CD14-positive monocyte (primary cell): ENCODE measurements around the gene IQGAP2. TPM values are rescaled to one million over a fixed set of nuclear protein-coding genes. Genes with fewer than 3 reads are reported as not detected.

ENCODE experiments used
- DNase-seq, 3 donors: peaks; one replicate each; pipeline ENCODE4 v3.0.0-alpha.2; 2011 to 2022
- H2AFZ ChIP-seq: 2 replicates; pipeline ENCODE4 v1.6.0; 2012; ENCODE audit warnings: mild to moderate bottlenecking, low read depth, low read length, inconsistent platforms; ENCODE audit not compliant: insufficient read depth, poor library complexity, severe bottlenecking
- H3K27ac ChIP-seq, 2 donors: 1 replicate in 1 of 2; 2 replicates in 1 of 2; pipeline ENCODE4 v1.5.1; 2012 to 2013; ENCODE audit warnings: low read length in 2 of 2, control low read depth in 1 of 2, inconsistent platforms in 1 of 2, low read depth in 1 of 2, mild to moderate bottlenecking in 1 of 2
- H3K27me3 ChIP-seq, 2 donors: one replicate each; pipeline versions ENCODE4 v1.6.0 to v1.6.1; 2011 to 2013; ENCODE audit warnings: low read length in 2 of 2; ENCODE audit not compliant: control insufficient read depth in 2 of 2, insufficient read depth in 2 of 2
- H3K36me3 ChIP-seq, 2 donors: replicated peaks in 1 of 2; 1 replicate in 1 of 2; 2 replicates in 1 of 2; pipeline versions ENCODE4 v1.5.1 to v1.6.1; 2012 to 2013; ENCODE audit warnings: low read length in 2 of 2, control low read depth in 1 of 2, inconsistent platforms in 1 of 2, mild to moderate bottlenecking in 1 of 2; ENCODE audit not compliant: insufficient read depth in 2 of 2, control insufficient read depth in 1 of 2
- H3K4me1 ChIP-seq, 2 donors: 1 replicate in 1 of 2; 2 replicates in 1 of 2; pipeline versions ENCODE4 v1.5.1 to v1.6.1; 2012 to 2013; ENCODE audit warnings: low read length in 2 of 2, control low read depth in 1 of 2, inconsistent platforms in 1 of 2, mild to moderate bottlenecking in 1 of 2, moderate library complexity in 1 of 2; ENCODE audit not compliant: insufficient read depth in 2 of 2, control insufficient read depth in 1 of 2
- H3K4me2 ChIP-seq: replicated peaks from 2 replicates; pipeline ENCODE3; 2012; ENCODE audit warnings: low read length, moderate library complexity, mild to moderate bottlenecking; ENCODE audit not compliant: poor library complexity, severe bottlenecking; ENCODE audit errors: extremely low read depth
- H3K4me3 ChIP-seq, 3 experiments: fragments of 200-600 bp in 1 of 3; sonication (generic) in 1 of 3; replicated peaks in 1 of 3; 1 replicate in 2 of 3; 2 replicates in 1 of 3; pipeline ENCODE4 v1.5.1; 2011 to 2013; ENCODE audit warnings: low read length in 3 of 3, mild to moderate bottlenecking in 3 of 3, control low read depth in 2 of 3, low read depth in 2 of 3, inconsistent platforms in 1 of 3, moderate library complexity in 1 of 3
- H3K79me2 ChIP-seq: 2 replicates; pipeline ENCODE4 v1.6.0; 2012; ENCODE audit warnings: mild to moderate bottlenecking, control low read depth, inconsistent platforms, low read length, moderate library complexity; ENCODE audit not compliant: insufficient read depth
- H3K9ac ChIP-seq: 2 replicates; pipeline ENCODE4 v1.6.0; 2017; ENCODE audit warnings: low read length, mild to moderate bottlenecking; ENCODE audit not compliant: insufficient read depth, poor library complexity, severe bottlenecking
- H3K9me3 ChIP-seq, 2 donors: replicated peaks in 1 of 2; 1 replicate in 1 of 2; 2 replicates in 1 of 2; pipeline versions ENCODE4 v1.5.1 to v1.6.1; 2012 to 2013; ENCODE audit warnings: low read length in 2 of 2, control low read depth in 1 of 2; ENCODE audit not compliant: control insufficient read depth in 1 of 2, insufficient read depth in 1 of 2
- H4K20me1 ChIP-seq: 2 replicates; pipeline ENCODE4 v1.6.0; 2012; ENCODE audit warnings: mild to moderate bottlenecking, low read length, control low read depth, moderate library complexity; ENCODE audit not compliant: insufficient read depth
- H3K27ac Mint-ChIP-seq, 7 donors: one replicate each; pipeline ENCODE4 v1.8.0; 2020; ENCODE audit warnings: mild to moderate bottlenecking in 7 of 7, mixed read lengths in 7 of 7, moderate library complexity in 6 of 7, inconsistent platforms in 2 of 7
- H3K27me3 Mint-ChIP-seq, 3 donors: one replicate each; pipeline ENCODE4 v1.8.0; 2021 to 2022; ENCODE audit warnings: low read depth in 3 of 3, mild to moderate bottlenecking in 3 of 3, mixed read lengths in 3 of 3, moderate library complexity in 3 of 3, inconsistent platforms in 1 of 3
- H3K36me3 Mint-ChIP-seq, 2 donors: one replicate each; pipeline ENCODE4 v1.8.0; 2020; ENCODE audit warnings: mixed read lengths in 2 of 2, inconsistent platforms in 1 of 2, mild to moderate bottlenecking in 1 of 2
- H3K4me1 Mint-ChIP-seq: one replicate; pipeline ENCODE4 v1.8.0; 2020; ENCODE audit warnings: mild to moderate bottlenecking, mixed read lengths
- H3K4me3 Mint-ChIP-seq, 2 donors: one replicate each; pipeline ENCODE4 v1.8.0; 2020; ENCODE audit warnings: mild to moderate bottlenecking in 2 of 2, mixed read lengths in 2 of 2, moderate library complexity in 1 of 2
- H3K9me3 Mint-ChIP-seq, 7 donors: one replicate each; pipeline ENCODE4 v1.8.0; 2020 to 2022; ENCODE audit warnings: mixed read lengths in 7 of 7, mild to moderate bottlenecking in 6 of 7, moderate library complexity in 6 of 7, inconsistent platforms in 2 of 7
- WGBS: methylation state at CpG from one replicate; pipeline ENCODE4 v1.1.5; 2013; ENCODE audit warnings: missing lambda C conversion rate; ENCODE audit not compliant: insufficient coverage; 5-methylcytosine and 5-hydroxymethylcytosine counted together
- intact Hi-C, 2 donors: fragments of 100-400 bp; cut with micrococcal nuclease; formaldehyde crosslinking; loops; one replicate each; pipeline versions ENCODE4 v1.15.0 to v1.15.1; 2023
- polyA plus RNA-seq, 3 donors: library from polyadenylated mRNA; depleted of rRNA in 1 of 3; unstranded in 2 of 3; stranded (reverse) in 1 of 3; fragments of 300-500 nt in 2 of 3; fragments of >200 nt in 1 of 3; fragmentation: Illumina TruSeq in 2 of 3; gene quantifications; 1 replicate in 2 of 3; 2 replicates in 1 of 3; pipeline ENCODE4 v1.2.3, GENCODE V29; 2012 to 2021
- TF ChIP-seq, protein P1 (sequence below): fragments of 200-600 bp; IDR thresholded peaks from one replicate; pipeline ENCODE4 v1.8.0; 2022; ENCODE audit warnings: antibody characterized with exemption, mild to moderate bottlenecking

Gene IQGAP2
- polyA plus RNA-seq, 3 donors: 21.4 to 50.9 (median 35.4) TPM

GRCh38 chr5:76674330-76675066, 271.4 kb downstream of the IQGAP2 start:
- H3K4me3 Mint-ChIP-seq: no peak overlapping the region
- Histone ChIP-seq H3K27me3 (no peaks in the 10 kb centered on the region), H3K27ac (no peak overlapping the region), H3K79me2 (no peaks in the 10 kb centered on the region), H3K4me1 (no peaks in the 10 kb centered on the region), H3K4me3 (no peak overlapping the region), H4K20me1 (no peaks in the 10 kb centered on the region), H3K9me3 (no peaks in the 10 kb centered on the region), H3K9ac (no peak overlapping the region), H3K36me3 (peaks cover 95 to 99% of the 10 kb centered on the region in 2 donors), H3K4me2 (no peak overlapping the region), H2AFZ (no peak overlapping the region)
- H3K9me3 Mint-ChIP-seq: no peaks in the 10 kb centered on the region
- no peak for DNase-seq
- intact Hi-C loops: no loop called here
- no peaks in the 10 kb centered on the region for H3K4me1 Mint-ChIP-seq
- H3K27ac Mint-ChIP-seq: peak overlapping the region in 1 of 7 donors; percentile 1
- TF ChIP-seq, protein P1, sequence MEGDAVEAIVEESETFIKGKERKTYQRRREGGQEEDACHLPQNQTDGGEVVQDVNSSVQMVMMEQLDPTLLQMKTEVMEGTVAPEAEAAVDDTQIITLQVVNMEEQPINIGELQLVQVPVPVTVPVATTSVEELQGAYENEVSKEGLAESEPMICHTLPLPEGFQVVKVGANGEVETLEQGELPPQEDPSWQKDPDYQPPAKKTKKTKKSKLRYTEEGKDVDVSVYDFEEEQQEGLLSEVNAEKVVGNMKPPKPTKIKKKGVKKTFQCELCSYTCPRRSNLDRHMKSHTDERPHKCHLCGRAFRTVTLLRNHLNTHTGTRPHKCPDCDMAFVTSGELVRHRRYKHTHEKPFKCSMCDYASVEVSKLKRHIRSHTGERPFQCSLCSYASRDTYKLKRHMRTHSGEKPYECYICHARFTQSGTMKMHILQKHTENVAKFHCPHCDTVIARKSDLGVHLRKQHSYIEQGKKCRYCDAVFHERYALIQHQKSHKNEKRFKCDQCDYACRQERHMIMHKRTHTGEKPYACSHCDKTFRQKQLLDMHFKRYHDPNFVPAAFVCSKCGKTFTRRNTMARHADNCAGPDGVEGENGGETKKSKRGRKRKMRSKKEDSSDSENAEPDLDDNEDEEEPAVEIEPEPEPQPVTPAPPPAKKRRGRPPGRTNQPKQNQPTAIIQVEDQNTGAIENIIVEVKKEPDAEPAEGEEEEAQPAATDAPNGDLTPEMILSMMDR: no peak
- 98% methylated on average over 4 of the region's 8 CpGs for WGBS
- H3K27me3 Mint-ChIP-seq: no peaks in the 10 kb centered on the region
- peaks cover 87 to 91% of the 10 kb centered on the region in 2 donors for H3K36me3 Mint-ChIP-seq

GRCh38 chr5:76675364-76675763, 272.3 kb downstream of the IQGAP2 start:
- H3K36me3 Mint-ChIP-seq: peaks cover 87 to 90% of the 10 kb centered on the region in 2 donors
- H4K20me1 ChIP-seq: no peaks in the 10 kb centered on the region
- no peak overlapping the region for H3K27ac Mint-ChIP-seq
- TF ChIP-seq, protein P1: no peak
- H3K27me3 ChIP-seq: no peaks in the 10 kb centered on the region
- no peak overlapping the region for H3K4me3 ChIP-seq
- H3K36me3 ChIP-seq: peaks cover 95 to 99% of the 10 kb centered on the region in 2 donors
- H2AFZ ChIP-seq: no peak overlapping the region
- H3K4me3 Mint-ChIP-seq: no peak overlapping the region
- no peaks in the 10 kb centered on the region for H3K9me3 Mint-ChIP-seq
- H3K4me2 ChIP-seq: no peak overlapping the region
- H3K9me3 ChIP-seq: no peaks in the 10 kb centered on the region
- H3K27ac ChIP-seq: no peak overlapping the region
- no peaks in the 10 kb centered on the region for H3K4me1 Mint-ChIP-seq
- intact Hi-C loops: no loop called here
- no peaks in the 10 kb centered on the region for H3K4me1 ChIP-seq
- no peaks in the 10 kb centered on the region for H3K27me3 Mint-ChIP-seq
- H3K9ac ChIP-seq: no peak overlapping the region
- no CpG with 5 or more reads among the region's 1 CpG for whole genome bisulfite sequencing
- DNase-seq: no peak
- no peaks in the 10 kb centered on the region for H3K79me2 ChIP-seq
